Measurements from ENCODE around the gene FDXACB1. TPM values are rescaled to one million over a fixed set of nuclear protein-coding genes. Genes with fewer than 3 reads are reported as not detected.

Gene FDXACB1
- total RNA-seq, 1 experiment from 2014 or later, result 0.30 TPM

- in situ Hi-C loops (cut with HindIII; ENCODE audit: low pct_unique_long_range_greater_than_20kb, low sequenced_read_pairs), result no loop called here
- DNase-seq (ENCODE audit: low read depth), result no peak
Observed at GRCh38 chr11:111855506-111855905, 23.5 kb downstream of the FDXACB1 start.

DNA sequence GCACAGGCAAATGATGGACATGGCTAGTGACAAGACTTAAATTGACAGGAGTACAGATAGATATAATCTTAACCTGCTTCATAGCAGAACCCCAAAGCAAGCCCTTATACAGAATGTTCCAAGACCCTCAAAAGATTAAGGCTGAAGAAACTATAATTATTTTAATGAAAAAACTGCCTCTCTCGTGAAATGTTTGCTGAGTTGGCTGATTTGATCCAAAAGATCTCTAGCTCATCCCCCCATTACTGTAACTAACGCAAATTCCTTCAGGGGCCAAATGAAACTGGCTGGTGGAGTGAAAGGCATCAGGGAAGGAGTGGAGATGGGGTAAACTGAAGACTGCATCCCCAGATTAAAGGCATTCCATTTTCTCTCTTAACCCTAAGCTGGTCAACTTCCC, 26.9 kb downstream of the FDXACB1 start:
- in situ Hi-C loops (cut with HindIII; ENCODE audit: low pct_unique_long_range_greater_than_20kb, low sequenced_read_pairs), result no loop called here
- no peak for DNase-seq (ENCODE audit: low read depth)

DNA sequence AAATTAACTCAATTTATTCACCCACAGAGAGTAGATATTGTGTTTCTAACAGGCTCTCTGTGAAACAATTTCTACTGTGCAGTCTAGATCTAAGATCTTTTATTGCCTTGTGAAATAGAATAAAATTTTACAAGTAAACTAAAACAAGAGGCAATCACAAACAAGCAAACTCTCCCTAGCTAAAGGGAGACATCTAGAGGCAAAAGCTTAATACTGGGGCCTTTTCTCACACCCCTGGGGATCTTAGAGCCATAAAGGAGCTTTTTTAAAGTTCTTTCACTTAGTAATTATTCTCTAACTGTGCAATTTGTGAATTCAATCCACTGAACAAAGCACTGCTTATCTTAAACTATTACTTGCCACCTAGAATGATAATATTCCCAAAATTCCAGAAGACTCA, 27.3 kb downstream of the FDXACB1 start:
- DNase-seq (ENCODE audit: low read depth), result no peak
- in situ Hi-C loops (cut with HindIII; ENCODE audit: low pct_unique_long_range_greater_than_20kb, low sequenced_read_pairs), result no loop called here

DNA sequence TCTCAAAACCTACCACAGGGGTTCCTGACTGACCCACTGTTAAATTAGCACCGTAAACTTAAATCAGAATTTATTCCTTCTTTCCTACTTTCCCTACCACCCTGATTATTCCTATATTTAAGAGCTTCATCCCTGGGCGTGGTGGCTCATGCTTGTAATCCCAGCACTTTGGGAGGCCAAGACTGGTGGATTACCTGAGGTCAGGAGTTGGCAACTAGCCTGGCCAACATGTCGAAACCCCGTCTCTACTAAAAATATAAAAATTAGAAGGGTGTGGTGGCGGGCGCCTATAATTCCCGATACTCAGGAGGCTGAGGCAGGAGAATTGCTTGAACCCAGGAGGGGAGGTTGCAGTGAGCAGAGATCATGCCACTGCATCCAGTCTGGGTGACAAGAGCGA, 27.9 kb downstream of the FDXACB1 start:
- in situ Hi-C loops (cut with HindIII; ENCODE audit: low pct_unique_long_range_greater_than_20kb, low sequenced_read_pairs), result no loop called here
- no peak for DNase-seq (ENCODE audit: low read depth)

- DNase-seq (ENCODE audit: low read depth), result no peak
- in situ Hi-C loops (cut with HindIII; ENCODE audit: low pct_unique_long_range_greater_than_20kb, low sequenced_read_pairs), result no loop called here
Observed at GRCh38 chr11:111849631-111850030, 29.3 kb downstream of the FDXACB1 start.

GRCh38 chr11:111846636-111847035, 32.3 kb downstream of the FDXACB1 start:
- in situ Hi-C loops (cut with HindIII; ENCODE audit: low pct_unique_long_range_greater_than_20kb, low sequenced_read_pairs), result no loop called here
- DNase-seq (ENCODE audit: low read depth), result peak; percentile 6

GRCh38 chr11:111846063-111846462, 32.9 kb downstream of the FDXACB1 start:
- DNase-seq (ENCODE audit: low read depth), result no peak
- in situ Hi-C loops (cut with HindIII; ENCODE audit: low pct_unique_long_range_greater_than_20kb, low sequenced_read_pairs), result no loop called here

GRCh38 chr11:111845276-111846028, 33.5 kb downstream of the FDXACB1 start:
- DNase-seq (ENCODE audit: low read depth), result no peak
- in situ Hi-C loops (cut with HindIII; ENCODE audit: low pct_unique_long_range_greater_than_20kb, low sequenced_read_pairs), result no loop called here

- DNase-seq (ENCODE audit: low read depth), result no peak
- in situ Hi-C loops (cut with HindIII; ENCODE audit: low pct_unique_long_range_greater_than_20kb, low sequenced_read_pairs), result no loop called here
Observed at GRCh38 chr11:111843661-111844060, 35.3 kb downstream of the FDXACB1 start.

GRCh38 chr11:111841370-111842053, 37.5 kb downstream of the FDXACB1 start:
- in situ Hi-C loops (cut with HindIII; ENCODE audit: low pct_unique_long_range_greater_than_20kb, low sequenced_read_pairs), result no loop called here
- peak; percentile 40 for DNase-seq (ENCODE audit: low read depth)

DNA sequence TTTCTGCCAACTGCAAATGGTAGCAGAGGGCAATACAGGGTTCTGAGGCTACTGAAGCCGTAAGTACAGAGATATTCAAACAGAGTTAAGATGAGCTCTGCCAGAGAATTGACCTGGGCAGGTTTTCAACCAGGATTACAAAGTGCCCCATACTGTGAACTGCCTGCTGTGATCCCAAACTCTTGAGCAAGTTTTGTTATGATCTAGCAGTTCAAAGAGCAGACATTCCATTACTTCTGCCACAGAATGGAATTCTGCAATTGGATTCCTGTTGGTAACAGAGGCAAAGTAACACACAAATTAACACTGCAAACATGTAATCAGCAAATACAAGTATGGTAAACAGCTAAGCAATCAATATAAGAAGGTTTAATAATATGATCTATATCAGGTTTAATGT, 38.8 kb downstream of the FDXACB1 start:
- in situ Hi-C loops (cut with HindIII; ENCODE audit: low pct_unique_long_range_greater_than_20kb, low sequenced_read_pairs), result no loop called here
- no peak for DNase-seq (ENCODE audit: low read depth)

DNA sequence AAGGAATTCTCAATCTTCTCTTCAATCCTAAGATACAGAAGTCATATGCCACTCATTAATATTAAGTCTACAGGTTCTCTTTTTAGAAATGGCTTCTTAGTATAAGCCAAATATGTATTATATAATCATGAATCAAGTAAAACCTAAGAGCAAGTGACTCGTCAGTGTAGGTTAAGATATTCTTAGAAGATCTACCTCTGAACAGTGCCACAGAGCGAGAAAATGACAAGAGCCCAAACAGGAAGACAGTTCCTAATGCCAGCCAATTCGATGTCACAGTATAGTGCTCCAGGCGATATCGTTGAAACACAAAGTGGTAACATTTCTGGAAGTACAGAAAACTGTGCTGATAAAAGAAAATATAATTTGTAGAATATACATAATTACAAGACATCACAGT, 40.9 kb downstream of the FDXACB1 start:
- DNase-seq (ENCODE audit: low read depth), result no peak
- in situ Hi-C loops (cut with HindIII; ENCODE audit: low pct_unique_long_range_greater_than_20kb, low sequenced_read_pairs), result no loop called here

GRCh38 chr11:111837366-111837891, 41.5 kb downstream of the FDXACB1 start:
- in situ Hi-C loops (cut with HindIII; ENCODE audit: low pct_unique_long_range_greater_than_20kb, low sequenced_read_pairs), result no loop called here
- no peak for DNase-seq (ENCODE audit: low read depth)

GRCh38 chr11:111836721-111837120, 42.2 kb downstream of the FDXACB1 start:
- no peak for DNase-seq (ENCODE audit: low read depth)
- in situ Hi-C loops (cut with HindIII; ENCODE audit: low pct_unique_long_range_greater_than_20kb, low sequenced_read_pairs), result no loop called here

GRCh38 chr11:111836162-111836561, 42.8 kb downstream of the FDXACB1 start:
- DNase-seq (ENCODE audit: low read depth), result no peak
- in situ Hi-C loops (cut with HindIII; ENCODE audit: low pct_unique_long_range_greater_than_20kb, low sequenced_read_pairs), result no loop called here

- in situ Hi-C loops (cut with HindIII; ENCODE audit: low pct_unique_long_range_greater_than_20kb, low sequenced_read_pairs), result no loop called here
- no peak for DNase-seq (ENCODE audit: low read depth)
Observed at GRCh38 chr11:111835665-111836064, 43.3 kb downstream of the FDXACB1 start.

GRCh38 chr11:111834432-111835163, 44.4 kb downstream of the FDXACB1 start:
- in situ Hi-C loops (cut with HindIII; ENCODE audit: low pct_unique_long_range_greater_than_20kb, low sequenced_read_pairs), result no loop called here
- DNase-seq (ENCODE audit: low read depth), result no peak

DNA sequence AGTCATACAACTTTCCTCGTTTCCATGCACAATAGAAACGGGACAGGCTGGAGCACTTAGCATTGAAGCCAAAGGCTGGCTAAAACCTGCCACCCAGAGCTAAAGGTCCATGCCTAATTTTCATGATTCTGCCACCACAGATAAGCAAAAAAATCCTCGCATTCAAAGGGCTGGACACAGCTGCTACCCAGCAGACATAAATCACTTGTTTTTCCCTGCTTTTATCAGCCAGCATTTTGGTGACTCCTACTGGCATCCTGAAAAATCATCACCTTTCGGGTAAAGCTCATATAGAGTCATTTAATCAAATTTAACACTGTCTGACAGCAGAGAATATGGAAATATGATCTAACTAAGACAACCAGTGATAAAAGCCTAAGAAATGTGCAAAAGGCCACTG, 45.4 kb downstream of the FDXACB1 start:
- in situ Hi-C loops (cut with HindIII; ENCODE audit: low pct_unique_long_range_greater_than_20kb, low sequenced_read_pairs), result no loop called here
- no peak for DNase-seq (ENCODE audit: low read depth)

Data from Caki2 (cell line).